Measurements from ENCODE around the gene CREB3L1. TPM values are rescaled to one million over a fixed set of nuclear protein-coding genes. Genes with fewer than 3 reads are reported as not detected.

The CREB3L1 gene
- total and polyA plus RNA-seq, 4 donors, result 16.8 to 54.0 (median 36.8) TPM

- 27 to 29% methylated on average over 16 of the region's 16 CpGs for WGBS, 2 donors
- peak overlapping the region; percentile 58 to 85 for H3K27ac ChIP-seq (ENCODE audit: low read depth in 1 of 2, low read length in 1 of 2)
- no peak overlapping the region for H3K4me3 ChIP-seq
- peaks cover 0 to 4% (median 3%) of the 10 kb centered on the region in 3 donors for H3K27me3 ChIP-seq (ENCODE audit: control insufficient read depth in 3 of 3, insufficient read depth in 3 of 3, low read length in 2 of 3)
- no peak overlapping the region for H3K9ac ChIP-seq (ENCODE audit: insufficient read depth in 1 of 2, low read length in 2 of 2)
- ATAC-seq (ENCODE audit: insufficient read depth, low FRiP score), result no peak
- no peaks in the 10 kb centered on the region for H3K36me3 ChIP-seq (ENCODE audit: control insufficient read depth in 4 of 4, insufficient read depth in 4 of 4, low read length in 4 of 4)
- DNase-seq, result peak in 1 of 3 donors; percentile 71
- H3K9me3 ChIP-seq (ENCODE audit: control insufficient read depth in 4 of 4, insufficient read depth in 3 of 4, low read length in 3 of 4), result no peaks in the 10 kb centered on the region
- peaks cover 5 to 41% (median 20%) of the 10 kb centered on the region in 5 donors for H3K4me1 ChIP-seq (ENCODE audit: control insufficient read depth in 5 of 5, insufficient read depth in 5 of 5, low read length in 5 of 5)
- TF ChIP-seq CTCF (IDR thresholded peaks at IDR 0.05; ENCODE audit: control extremely low read depth, extremely low read depth), result no peak
Measured at GRCh38 chr11:46338988-46339666, 61.7 kb downstream of the CREB3L1 start.

GRCh38 chr11:46339816-46340215, 62.4 kb downstream of the CREB3L1 start:
- peak overlapping the region in 1 of 2 donors; percentile 3 for H3K9ac ChIP-seq (ENCODE audit: insufficient read depth in 1 of 2, low read length in 2 of 2)
- no peak for ATAC-seq (ENCODE audit: insufficient read depth, low FRiP score)
- no peak overlapping the region for H3K4me3 ChIP-seq
- peaks cover 5 to 41% (median 20%) of the 10 kb centered on the region in 5 donors for H3K4me1 ChIP-seq (ENCODE audit: control insufficient read depth in 5 of 5, insufficient read depth in 5 of 5, low read length in 5 of 5)
- no peak for TF ChIP-seq CTCF (IDR thresholded peaks at IDR 0.05; ENCODE audit: control extremely low read depth, extremely low read depth)
- DNase-seq, result peak; percentile 64 to 89 (median 81)
- H3K9me3 ChIP-seq (ENCODE audit: control insufficient read depth in 4 of 4, insufficient read depth in 3 of 4, low read length in 3 of 4), result no peaks in the 10 kb centered on the region
- 42 to 62% methylated on average over 2 of the region's 2 CpGs for WGBS, 2 donors
- H3K27ac ChIP-seq (ENCODE audit: low read depth in 1 of 2, low read length in 1 of 2), result peak overlapping the region; percentile 54 to 85
- no peaks in the 10 kb centered on the region for H3K36me3 ChIP-seq (ENCODE audit: control insufficient read depth in 4 of 4, insufficient read depth in 4 of 4, low read length in 4 of 4)
- peaks cover 0 to 4% (median 0%) of the 10 kb centered on the region in 3 donors for H3K27me3 ChIP-seq (ENCODE audit: control insufficient read depth in 3 of 3, insufficient read depth in 3 of 3, low read length in 2 of 3)

DNA sequence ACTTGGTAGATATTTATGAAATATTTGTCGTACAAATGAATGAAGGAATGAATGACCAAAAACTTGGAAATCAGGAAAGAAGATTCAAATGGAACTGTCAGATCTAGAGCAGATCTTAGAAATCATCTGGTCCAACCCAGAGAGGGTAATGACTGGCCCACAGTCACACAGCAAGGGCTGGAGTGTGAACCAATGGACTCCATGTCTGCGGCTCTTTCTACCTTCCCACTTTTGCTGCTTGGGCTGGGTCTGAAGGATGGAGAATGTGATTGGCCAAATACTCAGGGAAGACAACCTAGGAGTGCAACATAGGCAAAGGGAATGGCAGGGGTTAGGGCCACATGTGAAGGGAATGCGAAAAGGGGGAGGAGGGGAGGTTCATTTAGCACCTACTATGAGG, 64.0 kb downstream of the CREB3L1 start:
- 90 to 93% methylated on average over 3 of the region's 3 CpGs for WGBS, 2 donors
- no peak overlapping the region for H3K4me3 ChIP-seq
- peak overlapping the region; percentile 10 to 86 for H3K27ac ChIP-seq (ENCODE audit: low read depth in 1 of 2, low read length in 1 of 2)
- H3K27me3 ChIP-seq (ENCODE audit: control insufficient read depth in 3 of 3, insufficient read depth in 3 of 3, low read length in 2 of 3), result peaks cover 0 to 3% (median 0%) of the 10 kb centered on the region in 3 donors
- H3K36me3 ChIP-seq (ENCODE audit: control insufficient read depth in 4 of 4, insufficient read depth in 4 of 4, low read length in 4 of 4), result no peaks in the 10 kb centered on the region
- peaks cover 5 to 41% (median 24%) of the 10 kb centered on the region in 5 donors for H3K4me1 ChIP-seq (ENCODE audit: control insufficient read depth in 5 of 5, insufficient read depth in 5 of 5, low read length in 5 of 5)
- ATAC-seq (ENCODE audit: insufficient read depth, low FRiP score) (no peak), DNase-seq (no peak)
- H3K9me3 ChIP-seq (ENCODE audit: control insufficient read depth in 4 of 4, insufficient read depth in 3 of 4, low read length in 3 of 4), result no peaks in the 10 kb centered on the region
- H3K9ac ChIP-seq (ENCODE audit: insufficient read depth in 1 of 2, low read length in 2 of 2), result no peak overlapping the region
- TF ChIP-seq CTCF (IDR thresholded peaks at IDR 0.05; ENCODE audit: control extremely low read depth, extremely low read depth), result no peak

All from lung (tissue), 12 donors.